H1 (cell line): ENCODE data around the gene TEAD1. TPM values are rescaled to one million over a fixed set of nuclear protein-coding genes. Genes with fewer than 3 reads are reported as not detected.

ENCODE experiments used
- CTCF ChIA-PET: fragments of 300-600 bp; sonication (Branson Sonifier 250); formaldehyde crosslinking; loops from one replicate; lab custom pipeline; 2021; ENCODE audit not compliant: partially characterized antibody; lab: Charles Lee
- POLR2A ChIA-PET: fragments of 300-600 bp; sonication (Branson Sonifier 250); formaldehyde crosslinking; loops from one replicate; lab custom pipeline; 2021; ENCODE audit warnings: inconsistent platforms; ENCODE audit not compliant: partially characterized antibody; lab: Charles Lee
- DNase-seq, 2 experiments: peaks; one replicate each; pipeline versions ENCODE4 v3.0.0 to v3.0.0-alpha.2; 2010 to 2022; ENCODE audit warnings: low spot score in 2 of 2, low read depth in 1 of 2, mixed read lengths in 1 of 2
- FAIRE-seq: peaks from 2 replicates; lab custom pipeline; 2011; peaks lifted over from hg19 to GRCh38; lab: Jason Lieb, UNC
- H2AFZ ChIP-seq: 2 replicates; pipeline ENCODE4 v1.8.1; 2012; ENCODE audit warnings: low read length, inconsistent platforms
- H2AK5ac ChIP-seq: 2 replicates; pipeline ENCODE4 v1.6.1; 2013; ENCODE audit warnings: low read depth, low read length
- H2BK120ac ChIP-seq: replicated peaks from 2 replicates; pipeline ENCODE3; 2013; ENCODE audit warnings: low read depth, low read length, inconsistent platforms
- H2BK12ac ChIP-seq: 2 replicates; pipeline ENCODE4 v1.6.1; 2013; ENCODE audit warnings: low read depth, low read length
- H2BK15ac ChIP-seq: 2 replicates; pipeline ENCODE4 v1.6.1; 2013; ENCODE audit warnings: low read length
- H2BK20ac ChIP-seq: 2 replicates; pipeline ENCODE4 v1.6.1; 2013; ENCODE audit warnings: low read length
- H2BK5ac ChIP-seq: 2 replicates; pipeline ENCODE4 v1.6.1; 2013; ENCODE audit warnings: low read depth, low read length
- H3K14ac ChIP-seq: 2 replicates; pipeline ENCODE4 v1.6.1; 2013; ENCODE audit warnings: inconsistent platforms; ENCODE audit not compliant: insufficient read length
- H3K18ac ChIP-seq: 2 replicates; pipeline ENCODE4 v1.6.1; 2013; ENCODE audit warnings: low read length; ENCODE audit errors: extremely low read depth
- H3K23ac ChIP-seq: 2 replicates; pipeline ENCODE4 v1.6.1; 2013; ENCODE audit warnings: inconsistent platforms; ENCODE audit not compliant: insufficient read length
- H3K23me2 ChIP-seq: 2 replicates; pipeline ENCODE4 v1.6.1; 2013; ENCODE audit warnings: low read depth, low read length
- H3K27ac ChIP-seq: 2 replicates; pipeline ENCODE4 v1.6.1; 2011; ENCODE audit warnings: low read depth, low read length, inconsistent platforms
- H3K27me3 ChIP-seq, 4 experiments: replicated peaks in 1 of 4; 1 replicate in 1 of 4; 2 replicates in 3 of 4; pipeline versions ENCODE4 v1.6.1 to v1.8.1; 2011 to 2013; ENCODE audit warnings: low read length in 3 of 4, mild to moderate bottlenecking in 3 of 4, inconsistent platforms in 2 of 4, mixed read lengths in 2 of 4, moderate library complexity in 1 of 4; ENCODE audit not compliant: control insufficient read depth in 3 of 4, insufficient read depth in 3 of 4; ENCODE audit errors: extremely low read depth in 1 of 4
- H3K36me3 ChIP-seq, 4 experiments: 2 replicates each; pipeline versions ENCODE4 v1.6.1 to v1.8.1; 2011 to 2013; ENCODE audit warnings: mild to moderate bottlenecking in 4 of 4, low read length in 3 of 4, moderate library complexity in 2 of 4, control low read depth in 1 of 4, inconsistent platforms in 1 of 4; ENCODE audit not compliant: insufficient read depth in 4 of 4, control insufficient read depth in 2 of 4
- H3K4ac ChIP-seq: replicated peaks from 2 replicates; pipeline ENCODE3; 2013; ENCODE audit warnings: low read length, low read depth, mixed read lengths, inconsistent platforms; ENCODE audit not compliant: insufficient read length
- H3K4me1 ChIP-seq, 4 experiments: replicated peaks in 1 of 4; 1 replicate in 1 of 4; 2 replicates in 3 of 4; pipeline versions ENCODE4 v1.6.1 to v1.8.1; 2011 to 2013; ENCODE audit warnings: low read length in 3 of 4, inconsistent platforms in 2 of 4, mixed read lengths in 1 of 4; ENCODE audit not compliant: insufficient read depth in 4 of 4, control insufficient read depth in 3 of 4
- H3K4me2 ChIP-seq, 2 experiments: 2 replicates each; pipeline versions ENCODE4 v1.6.1 to v1.8.1; 2011 to 2013; ENCODE audit warnings: low read depth in 2 of 2, low read length in 2 of 2, control low read depth in 1 of 2, inconsistent platforms in 1 of 2, mild to moderate bottlenecking in 1 of 2; ENCODE audit not compliant: insufficient read depth in 1 of 2
- H3K4me3 ChIP-seq, 4 experiments: fragments of 200-600, 300-600 bp in 1 of 4; sonication (generic), shearing (Covaris generic), sonication (Bioruptor Twin) in 1 of 4; 2 replicates each; pipeline versions ENCODE4 v1.5.1 to v1.8.1; 2011 to 2016; ENCODE audit warnings: low read length in 4 of 4, low read depth in 3 of 4, control low read depth in 2 of 4, inconsistent platforms in 2 of 4, mild to moderate bottlenecking in 2 of 4, mixed read lengths in 1 of 4, moderate library complexity in 1 of 4; ENCODE audit not compliant: insufficient read depth in 2 of 4; ENCODE audit errors: extremely low read depth in 1 of 4
- H3K56ac ChIP-seq: replicated peaks from 2 replicates; pipeline ENCODE3; 2013; ENCODE audit warnings: low read depth, mild to moderate bottlenecking, mixed read lengths, low read length, inconsistent platforms; ENCODE audit not compliant: insufficient read length
- H3K79me1 ChIP-seq: 2 replicates; pipeline ENCODE4 v1.6.1; 2013; ENCODE audit warnings: low read depth, low read length, control low read depth
- H3K79me2 ChIP-seq, 2 experiments: 2 replicates each; pipeline versions ENCODE4 v1.6.1 to v1.8.1; 2012 to 2013; ENCODE audit warnings: low read length in 2 of 2, mild to moderate bottlenecking in 2 of 2, inconsistent platforms in 1 of 2; ENCODE audit not compliant: insufficient read depth in 2 of 2, control insufficient read depth in 1 of 2
- H3K9ac ChIP-seq, 4 experiments: replicated peaks in 1 of 4; 1 replicate in 1 of 4; 2 replicates in 3 of 4; pipeline versions ENCODE4 v1.6.1 to v1.8.1; 2011 to 2013; ENCODE audit warnings: low read depth in 3 of 4, low read length in 3 of 4, control low read depth in 2 of 4, mild to moderate bottlenecking in 2 of 4, moderate library complexity in 2 of 4, inconsistent platforms in 1 of 4; ENCODE audit errors: extremely low read depth in 1 of 4
- H3K9me3 ChIP-seq, 2 experiments: 2 replicates each; pipeline versions ENCODE4 v1.6.1 to v1.8.1; 2012 to 2013; ENCODE audit warnings: mild to moderate bottlenecking in 2 of 2, moderate library complexity in 2 of 2, control low read depth in 1 of 2, inconsistent platforms in 1 of 2, low read depth in 1 of 2, low read length in 1 of 2, mixed read lengths in 1 of 2; ENCODE audit not compliant: insufficient read depth in 2 of 2
- H4K20me1 ChIP-seq, 2 experiments: replicated peaks in 1 of 2; 2 replicates each; pipeline versions ENCODE3 to v1.8.1; 2011 to 2013; ENCODE audit warnings: inconsistent platforms in 2 of 2, low read length in 2 of 2, mild to moderate bottlenecking in 1 of 2; ENCODE audit not compliant: insufficient read depth in 2 of 2, control insufficient read depth in 1 of 2
- H4K5ac ChIP-seq: 2 replicates; pipeline ENCODE4 v1.6.1; 2013; ENCODE audit warnings: low read length, low read depth, mixed read lengths, inconsistent platforms; ENCODE audit not compliant: insufficient read length
- H4K8ac ChIP-seq: 2 replicates; pipeline ENCODE4 v1.8.0; 2013; ENCODE audit warnings: mild to moderate bottlenecking, moderate library complexity, low read length, inconsistent platforms; ENCODE audit not compliant: insufficient read depth; ENCODE audit errors: extremely low read depth
- H4K91ac ChIP-seq: replicated peaks from 2 replicates; pipeline ENCODE3; 2013; ENCODE audit warnings: low read length, mixed read lengths, inconsistent platforms; ENCODE audit not compliant: insufficient read length
- CTBP2 ChIP-seq: IDR thresholded peaks from 2 replicates; pipeline ENCODE4 v1.7.0; 2011; ENCODE audit warnings: borderline replicate concordance, mild to moderate bottlenecking, moderate library complexity, mixed read lengths, low read length; ENCODE audit not compliant: insufficient read depth, insufficient read length
- HDAC2 ChIP-seq, 2 experiments: fragments of 300-600 bp in 1 of 2; sonication (generic) in 1 of 2; IDR thresholded peaks; 2 replicates each; pipeline ENCODE4 v1.6.1; 2011 to 2012; ENCODE audit warnings: low read depth in 2 of 2, low read length in 2 of 2, mild to moderate bottlenecking in 2 of 2, moderate library complexity in 2 of 2, borderline replicate concordance in 1 of 2, inconsistent platforms in 1 of 2
- KDM1A ChIP-seq: fragments of 200-600, 300-600 bp; sonication (generic); IDR thresholded peaks from 2 replicates; pipeline ENCODE4 v1.7.1; 2016; ENCODE audit warnings: mild to moderate bottlenecking, low read length, borderline replicate concordance
- KDM4A ChIP-seq: IDR thresholded peaks from one replicate; pipeline ENCODE4 v1.7.1; 2012; ENCODE audit warnings: low read depth, mild to moderate bottlenecking, moderate library complexity, low read length, inconsistent platforms; ENCODE audit not compliant: severe bottlenecking
- RBBP5 ChIP-seq: IDR thresholded peaks from 2 replicates; pipeline ENCODE4 v1.7.1; 2012; ENCODE audit warnings: low read depth, mild to moderate bottlenecking, inconsistent platforms, low read length, moderate library complexity, borderline replicate concordance
- SP2 ChIP-seq: IDR thresholded peaks from 2 replicates; pipeline ENCODE4 v1.6.1; 2012; ENCODE audit warnings: mild to moderate bottlenecking, low read length, inconsistent platforms
- SRF ChIP-seq: IDR thresholded peaks from 2 replicates; pipeline ENCODE4 v1.6.1; 2011; ENCODE audit warnings: mild to moderate bottlenecking, low read depth, low read length, moderate library complexity
- polyA plus RNA-seq, 7 experiments: library from polyadenylated mRNA; depleted of rRNA in 3 of 7; stranded (reverse) in 5 of 7; unstranded in 2 of 7; fragments of >200 nt in 5 of 7; fragments of 200-250 nt in 2 of 7; gene quantifications; 1 replicate in 5 of 7; 2 replicates in 1 of 7; 4 replicates in 1 of 7; pipeline versions ENCODE4 v1.2.1 to v1.2.3, GENCODE V29; 2011 to 2013; ENCODE audit warnings: missing spikeins in 2 of 7, mixed read lengths in 2 of 7
- total RNA-seq: library from RNA; stranded (reverse); fragmentation: NEBNext Ultra II Directional; extraction: Animal tissue kit (Norgen Biotek cat#: 25700); gene quantifications from 2 replicates; pipeline ENCODE4 v1.2.1, GENCODE V29; 2021

Gene TEAD1
- total and polyA plus RNA-seq, 2 of the 8 experiments (the other 6 are each of a cell fraction or from before 2014, with no cell fraction given) = 15.6 to 67.4 TPM

- H3K27me3 ChIP-seq = no peaks in the 10 kb centered on the region
- no peak overlapping the region for H3K4ac ChIP-seq
- H2AFZ ChIP-seq = no peak overlapping the region
- H3K4me1 ChIP-seq = peaks cover 0 to 4% (median under 1%) of the 10 kb centered on the region in 4 experiments; a peak in 1 of 7 replicates
- DNase-seq = no peak
- no peak overlapping the region for H2BK20ac ChIP-seq
- ChIA-PET CTCF (interaction anchor here (1.2 to 8.3 kb wide), 4 partner anchors 16 to 286 kb away, joined by 3 to 88 read pairs (median 32); no protein-coding TSS in a partner anchor), POLR2A (no interaction called here)
- no peak overlapping the region for H2BK12ac ChIP-seq
- no peak overlapping the region for H3K18ac ChIP-seq
- H3K4me2 ChIP-seq = no peak overlapping the region
- H3K4me3 ChIP-seq = no peak overlapping the region
- no peak overlapping the region for H2BK15ac ChIP-seq
- no peak overlapping the region for H3K23ac ChIP-seq
- no peak overlapping the region for H3K56ac ChIP-seq
- H3K27ac ChIP-seq = no peak overlapping the region
- no peak overlapping the region for H2BK5ac ChIP-seq
- no peak overlapping the region for H4K91ac ChIP-seq
- no peak overlapping the region for H2BK120ac ChIP-seq
- peaks cover 3% of the 10 kb centered on the region; the same call in 1 of the 2 replicates for H3K79me1 ChIP-seq
- H4K5ac ChIP-seq = no peak overlapping the region
- TF ChIP-seq HDAC2 (IDR thresholded peaks at IDR 0.05; ENCODE audit: borderline replicate concordance in 1 of 2, low read depth in 2 of 2, low read length in 2 of 2) (no peak), CTBP2 (no peak), KDM1A (no peak), KDM4A (no peak), RBBP5 (no peak), SRF (no peak), SP2 (no peak)
- H2AK5ac ChIP-seq = no peak overlapping the region
- H3K9ac ChIP-seq = no peak overlapping the region
- H3K14ac ChIP-seq = no peak overlapping the region
- H3K79me2 ChIP-seq = no peaks in the 10 kb centered on the region
- FAIRE-seq = no peak
- H3K36me3 ChIP-seq = peaks cover 2 to 24% (median 20%) of the 10 kb centered on the region in 4 experiments; a peak in 7 of 8 replicates
- H4K20me1 ChIP-seq = no peaks in the 10 kb centered on the region
- H3K23me2 ChIP-seq = no peaks in the 10 kb centered on the region
- H3K9me3 ChIP-seq = no peaks in the 10 kb centered on the region
- no peak overlapping the region for H4K8ac ChIP-seq
These were observed 212.3 kb downstream of the TEAD1 start for GRCh38 chr11:12886508-12886907.
